ENCODE results near the gene FAM53C. TPM values are rescaled to one million over a fixed set of nuclear protein-coding genes. Genes with fewer than 3 reads are reported as not detected.
A peak's percentile ranks its signal among the peaks of the same experiment; 100 is the strongest.

Gene FAM53C
- total and polyA plus RNA-seq, 2 experiments from 2014 or later: 21.0 to 45.0 TPM

DNA sequence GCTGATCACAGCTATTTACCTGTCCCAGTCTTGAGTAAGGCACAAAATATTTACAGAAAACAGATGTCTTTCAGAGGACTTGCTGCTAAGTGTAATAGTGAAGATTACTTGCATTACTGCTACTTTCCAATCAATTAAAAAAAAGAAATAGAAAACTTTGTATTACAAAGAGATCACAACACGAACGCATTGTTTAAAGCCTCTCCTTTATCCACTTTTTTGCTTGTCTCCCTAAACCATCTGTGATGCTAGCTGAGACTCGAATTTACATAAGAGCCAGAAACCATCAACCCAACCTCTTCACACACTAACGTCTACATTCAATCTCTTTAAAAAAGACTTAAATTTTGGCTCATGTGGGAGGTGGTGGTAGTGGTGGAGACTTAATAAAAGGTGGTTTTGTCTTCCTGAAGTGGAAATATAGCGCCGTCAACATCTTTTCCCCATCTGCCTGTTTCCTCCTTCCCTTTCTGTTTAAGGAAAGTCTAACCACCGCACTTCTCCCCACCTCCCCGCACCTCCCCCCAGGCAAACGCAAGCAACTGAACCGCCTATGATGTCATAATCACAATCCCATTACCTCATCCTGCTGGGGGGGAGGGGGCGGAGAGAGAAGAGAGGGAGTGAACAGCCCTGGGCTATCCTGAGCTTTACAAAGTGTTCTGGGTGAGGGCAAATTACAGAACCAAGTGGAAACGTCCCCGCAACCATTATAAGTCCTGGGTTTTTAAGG, 948 bp upstream of the FAM53C start (continued):
- TF ChIP-seq, protein P1, sequence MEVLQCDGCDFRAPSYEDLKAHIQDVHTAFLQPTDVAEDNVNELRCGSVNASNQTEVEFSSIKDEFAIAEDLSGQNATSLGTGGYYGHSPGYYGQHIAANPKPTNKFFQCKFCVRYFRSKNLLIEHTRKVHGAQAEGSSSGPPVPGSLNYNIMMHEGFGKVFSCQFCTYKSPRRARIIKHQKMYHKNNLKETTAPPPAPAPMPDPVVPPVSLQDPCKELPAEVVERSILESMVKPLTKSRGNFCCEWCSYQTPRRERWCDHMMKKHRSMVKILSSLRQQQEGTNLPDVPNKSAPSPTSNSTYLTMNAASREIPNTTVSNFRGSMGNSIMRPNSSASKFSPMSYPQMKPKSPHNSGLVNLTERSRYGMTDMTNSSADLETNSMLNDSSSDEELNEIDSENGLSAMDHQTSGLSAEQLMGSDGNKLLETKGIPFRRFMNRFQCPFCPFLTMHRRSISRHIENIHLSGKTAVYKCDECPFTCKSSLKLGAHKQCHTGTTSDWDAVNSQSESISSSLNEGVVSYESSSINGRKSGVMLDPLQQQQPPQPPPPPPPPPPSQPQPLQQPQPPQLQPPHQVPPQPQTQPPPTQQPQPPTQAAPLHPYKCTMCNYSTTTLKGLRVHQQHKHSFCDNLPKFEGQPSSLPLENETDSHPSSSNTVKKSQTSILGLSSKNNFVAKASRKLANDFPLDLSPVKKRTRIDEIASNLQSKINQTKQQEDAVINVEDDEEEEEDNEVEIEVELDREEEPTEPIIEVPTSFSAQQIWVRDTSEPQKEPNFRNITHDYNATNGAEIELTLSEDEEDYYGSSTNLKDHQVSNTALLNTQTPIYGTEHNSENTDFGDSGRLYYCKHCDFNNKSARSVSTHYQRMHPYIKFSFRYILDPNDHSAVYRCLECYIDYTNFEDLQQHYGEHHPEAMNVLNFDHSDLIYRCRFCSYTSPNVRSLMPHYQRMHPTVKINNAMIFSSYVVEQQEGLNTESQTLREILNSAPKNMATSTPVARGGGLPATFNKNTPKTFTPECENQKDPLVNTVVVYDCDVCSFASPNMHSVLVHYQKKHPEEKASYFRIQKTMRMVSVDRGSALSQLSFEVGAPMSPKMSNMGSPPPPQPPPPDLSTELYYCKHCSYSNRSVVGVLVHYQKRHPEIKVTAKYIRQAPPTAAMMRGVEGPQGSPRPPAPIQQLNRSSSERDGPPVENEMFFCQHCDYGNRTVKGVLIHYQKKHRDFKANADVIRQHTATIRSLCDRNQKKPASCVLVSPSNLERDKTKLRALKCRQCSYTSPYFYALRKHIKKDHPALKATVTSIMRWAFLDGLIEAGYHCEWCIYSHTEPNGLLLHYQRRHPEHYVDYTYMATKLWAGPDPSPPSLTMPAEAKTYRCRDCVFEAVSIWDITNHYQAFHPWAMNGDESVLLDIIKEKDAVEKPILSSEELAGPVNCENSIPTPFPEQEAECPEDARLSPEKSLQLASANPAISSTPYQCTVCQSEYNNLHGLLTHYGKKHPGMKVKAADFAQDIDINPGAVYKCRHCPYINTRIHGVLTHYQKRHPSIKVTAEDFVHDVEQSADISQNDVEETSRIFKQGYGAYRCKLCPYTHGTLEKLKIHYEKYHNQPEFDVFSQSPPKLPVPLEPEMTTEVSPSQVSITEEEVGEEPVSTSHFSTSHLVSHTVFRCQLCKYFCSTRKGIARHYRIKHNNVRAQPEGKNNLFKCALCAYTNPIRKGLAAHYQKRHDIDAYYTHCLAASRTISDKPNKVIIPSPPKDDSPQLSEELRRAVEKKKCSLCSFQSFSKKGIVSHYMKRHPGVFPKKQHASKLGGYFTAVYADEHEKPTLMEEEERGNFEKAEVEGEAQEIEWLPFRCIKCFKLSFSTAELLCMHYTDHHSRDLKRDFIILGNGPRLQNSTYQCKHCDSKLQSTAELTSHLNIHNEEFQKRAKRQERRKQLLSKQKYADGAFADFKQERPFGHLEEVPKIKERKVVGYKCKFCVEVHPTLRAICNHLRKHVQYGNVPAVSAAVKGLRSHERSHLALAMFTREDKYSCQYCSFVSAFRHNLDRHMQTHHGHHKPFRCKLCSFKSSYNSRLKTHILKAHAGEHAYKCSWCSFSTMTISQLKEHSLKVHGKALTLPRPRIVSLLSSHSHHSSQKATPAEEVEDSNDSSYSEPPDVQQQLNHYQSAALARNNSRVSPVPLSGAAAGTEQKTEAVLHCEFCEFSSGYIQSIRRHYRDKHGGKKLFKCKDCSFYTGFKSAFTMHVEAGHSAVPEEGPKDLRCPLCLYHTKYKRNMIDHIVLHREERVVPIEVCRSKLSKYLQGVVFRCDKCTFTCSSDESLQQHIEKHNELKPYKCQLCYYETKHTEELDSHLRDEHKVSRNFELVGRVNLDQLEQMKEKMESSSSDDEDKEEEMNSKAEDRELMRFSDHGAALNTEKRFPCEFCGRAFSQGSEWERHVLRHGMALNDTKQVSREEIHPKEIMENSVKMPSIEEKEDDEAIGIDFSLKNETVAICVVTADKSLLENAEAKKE (CRISPR knock-in tag; IDR thresholded peaks at IDR 0.05): no peak
- no peak for TF ChIP-seq POLR2AphosphoS5 (IDR thresholded peaks at IDR 0.05; ENCODE audit: low read depth)

DNA sequence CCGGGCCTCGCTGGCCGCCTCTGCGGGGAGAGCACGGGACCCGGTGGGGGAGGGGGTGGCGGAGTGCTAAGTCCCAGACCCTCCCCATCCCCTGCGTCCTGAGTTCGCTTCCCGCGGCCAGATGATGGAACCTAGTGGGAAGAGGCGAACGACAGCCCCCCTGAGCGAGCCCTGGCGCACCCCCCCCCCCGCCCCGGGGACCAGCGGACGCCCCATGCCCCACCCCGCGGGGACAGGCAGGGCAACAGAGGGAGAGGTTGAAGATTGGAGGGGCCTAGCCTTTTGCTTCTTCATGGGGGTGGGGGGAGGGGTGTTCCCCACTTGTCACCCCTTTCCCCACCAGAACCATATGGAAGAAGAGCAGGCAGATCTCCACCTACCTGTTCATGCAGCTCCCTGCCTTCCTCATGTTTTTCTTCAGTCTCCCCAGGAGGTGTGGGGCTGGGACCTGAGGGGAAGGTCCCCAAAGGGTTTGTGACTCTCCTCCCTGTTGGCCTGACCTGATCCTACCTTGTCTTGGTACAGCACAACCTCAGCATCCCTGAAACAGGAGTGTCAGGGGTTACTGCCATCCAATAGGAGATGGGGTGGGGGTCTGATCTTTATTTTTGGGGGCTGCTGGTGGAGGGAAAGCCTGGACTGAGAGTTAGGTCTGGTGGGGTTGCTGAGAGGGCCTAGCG, 485 bp downstream of the FAM53C start:
- Histone ChIP-seq H4K20me1 (replicated peaks; ENCODE audit: insufficient read depth) (0 out of 2 replicates have a peak, but pooled peaks cover 6% of the 10 kb centered on the region), H3K27me3 (ENCODE audit: insufficient read depth) (no peaks in the 10 kb centered on the region), H3K4me1 (ENCODE audit: insufficient read depth) (peaks cover 12% of the 10 kb centered on the region; the same call in 1 of the 2 replicates), H2AFZ (no peak overlapping the region), H3K79me2 (replicated peaks; ENCODE audit: insufficient read depth) (peaks cover 52% of the 10 kb centered on the region), H3K4me3 (peak overlapping the region; percentile 85), H3K9me2 (ENCODE audit: insufficient read depth) (no peaks in the 10 kb centered on the region), H3K36me3 (ENCODE audit: insufficient read depth) (peaks cover 13% of the 10 kb centered on the region), H3K4me2 (peak overlapping the region; percentile 99), H3F3A (replicated peaks; ENCODE audit: low read depth) (no peaks in the 10 kb centered on the region), H3K27ac (ENCODE audit: low read depth) (peak overlapping the region; percentile 100)
- DNase-seq (ENCODE audit: low spot score) (no peak), ATAC-seq (peak; percentile 7)
- Mint-ChIP-seq H3K4me1 (peaks cover 22% of the 10 kb centered on the region), H3K27me3 (ENCODE audit: insufficient read depth, low read depth, poor library complexity) (peaks cover 5% of the 10 kb centered on the region), H3K36me3 (ENCODE audit: low read depth) (peaks cover 29% of the 10 kb centered on the region), H3K9me3 (no peaks in the 10 kb centered on the region), H3K4me3 (peak overlapping the region; percentile 97), H3K27ac (peak overlapping the region; percentile 93)
- no peak for TF ChIP-seq JUNB (IDR thresholded peaks at IDR 0.05; ENCODE audit: unreplicated experiment)
- TF ChIP-seq, protein P1 (CRISPR knock-in tag; IDR thresholded peaks at IDR 0.05): no peak
